C4-2B (cell line): Measurements from ENCODE around the gene C1QBP.
A peak's percentile ranks its signal among the peaks of the same experiment; 100 is the strongest.

Source experiments
- H3K27ac ChIP-seq: fragments of 450-650 bp; 2 replicates; pipeline ENCODE4 v1.5.1; 2017
- CTCF ChIP-seq: fragments of 450-650 bp; conservative IDR thresholded peaks from 2 replicates; pipeline ENCODE4 v1.5.1; 2017; ENCODE audit warnings: mild to moderate bottlenecking
- ZFX ChIP-seq: fragments of 450-650 bp; IDR thresholded peaks from 2 replicates; pipeline ENCODE4 v1.6.1; 2017

The C1QBP gene

GRCh38 chr17:5478992-5479391 lies 40.0 kb upstream of the C1QBP start:
- TF ChIP-seq ZFX (no peak), CTCF (no peak)
- no peak overlapping the region for H3K27ac ChIP-seq

GRCh38 chr17:5473906-5474305 lies 35.0 kb upstream of the C1QBP start:
- TF ChIP-seq CTCF, result no peak
- no peak for TF ChIP-seq ZFX
- H3K27ac ChIP-seq, result no peak overlapping the region

- TF ChIP-seq CTCF (no peak), ZFX (no peak)
- H3K27ac ChIP-seq, result no peak overlapping the region
Observed at GRCh38 chr17:5472511-5472910, 33.6 kb upstream of the C1QBP start.

GRCh38 chr17:5468075-5468473 lies 29.1 kb upstream of the C1QBP start:
- peak overlapping the region; percentile 81 for H3K27ac ChIP-seq

GRCh38 chr17:5467416-5467815 lies 28.5 kb upstream of the C1QBP start:
- no peak for TF ChIP-seq CTCF
- no peak for TF ChIP-seq ZFX
- H3K27ac ChIP-seq, result peak overlapping the region; percentile 81

More at GRCh38 chr17:5468075-5468473, 29.1 kb upstream of the C1QBP start:
- TF ChIP-seq ZFX (no peak), CTCF (no peak)

GRCh38 chr17:5466295-5466694 lies 27.3 kb upstream of the C1QBP start:
- no peak overlapping the region for H3K27ac ChIP-seq
- no peak for TF ChIP-seq ZFX
- TF ChIP-seq CTCF, result no peak

GRCh38 chr17:5464717-5465507 lies 26.0 kb upstream of the C1QBP start:
- no peak overlapping the region for H3K27ac ChIP-seq

More at GRCh38 chr17:5464717-5465507, 26.0 kb upstream of the C1QBP start:
- TF ChIP-seq ZFX, result no peak
- no peak for TF ChIP-seq CTCF
